Lung (tissue), 12 donors: ENCODE measurements around the gene PPARD. TPM values are rescaled to one million over a fixed set of nuclear protein-coding genes. Genes with fewer than 3 reads are reported as not detected.
A peak's percentile ranks its signal among the peaks of the same experiment; 100 is the strongest.

Experiments used
- ATAC-seq: fragments of 200-7000 bp; cut with Tn5 transposase; one replicate; pipeline ENCODE4 v1.9.1; 2020; ENCODE audit warnings: moderate number of reproducible peaks; ENCODE audit not compliant: insufficient read depth, low FRiP score
- DNase-seq, 3 donors: peaks; one replicate each; pipeline ENCODE4 v3.0.0-alpha.2; 2013 to 2017
- H3K27ac ChIP-seq, 2 donors: one replicate each; pipeline ENCODE4 v1.5.1; 2013; ENCODE audit warnings: mild to moderate bottlenecking in 2 of 2, moderate library complexity in 2 of 2, control low read depth in 1 of 2, inconsistent platforms in 1 of 2, low read depth in 1 of 2, low read length in 1 of 2
- H3K27me3 ChIP-seq, 3 donors: one replicate each; pipeline ENCODE4 v1.5.1; 2013; ENCODE audit warnings: low read length in 2 of 3; ENCODE audit not compliant: control insufficient read depth in 3 of 3, insufficient read depth in 3 of 3
- H3K36me3 ChIP-seq, 4 donors: one replicate each; pipeline ENCODE4 v1.5.1; 2013; ENCODE audit warnings: low read length in 4 of 4, mild to moderate bottlenecking in 1 of 4, moderate library complexity in 1 of 4; ENCODE audit not compliant: control insufficient read depth in 4 of 4, insufficient read depth in 4 of 4
- H3K4me1 ChIP-seq, 5 donors: one replicate each; pipeline ENCODE4 v1.5.1; 2013; ENCODE audit warnings: low read length in 5 of 5, mild to moderate bottlenecking in 2 of 5, moderate library complexity in 1 of 5; ENCODE audit not compliant: control insufficient read depth in 5 of 5, insufficient read depth in 5 of 5
- H3K4me3 ChIP-seq: one replicate; pipeline ENCODE4 v1.5.1; 2013; ENCODE audit warnings: mild to moderate bottlenecking, control low read depth, moderate library complexity
- H3K9ac ChIP-seq, 2 donors: one replicate each; pipeline ENCODE4 v1.5.1; 2013; ENCODE audit warnings: low read length in 2 of 2, control low read depth in 1 of 2; ENCODE audit not compliant: insufficient read depth in 1 of 2
- H3K9me3 ChIP-seq, 4 donors: one replicate each; pipeline ENCODE4 v1.5.1; 2013; ENCODE audit warnings: low read length in 3 of 4, mild to moderate bottlenecking in 1 of 4, moderate library complexity in 1 of 4; ENCODE audit not compliant: control insufficient read depth in 4 of 4, insufficient read depth in 3 of 4
- CTCF ChIP-seq: IDR thresholded peaks from 2 replicates; pipeline ENCODE4 v1.5.1; 2012; ENCODE audit warnings: mild to moderate bottlenecking; ENCODE audit errors: control extremely low read depth, extremely low read depth
- WGBS, 2 donors: extraction: QIAGEN DNeasy Blood & Tissue Kit; methylation state at CpG; one replicate each; pipeline ENCODE4 v1.1.7; 2013; 5-methylcytosine and 5-hydroxymethylcytosine counted together
- polyA plus RNA-seq, 2 donors: library from polyadenylated mRNA; stranded (reverse); fragments of 200-250 nt; gene quantifications; one replicate each; pipeline ENCODE4 v1.2.1, GENCODE V29; 2013
- total RNA-seq, 2 donors: library from RNA; depleted of rRNA in 1 of 2; stranded (reverse); fragments of >200 nt in 1 of 2; gene quantifications; one replicate each; pipeline ENCODE4 v1.2.1, GENCODE V29; 2014 to 2021
- donor health status: control.
- donor health status: control.
- donor health status: Bipolar disorder and iron deficiency.
- donor health status: healthy.
- donor health status: DM: yes; HTN: yes; CAD: no.

PPARD gene
- total and polyA plus RNA-seq, 4 donors, result 11.3 to 27.8 (median 24.5) TPM

DNA sequence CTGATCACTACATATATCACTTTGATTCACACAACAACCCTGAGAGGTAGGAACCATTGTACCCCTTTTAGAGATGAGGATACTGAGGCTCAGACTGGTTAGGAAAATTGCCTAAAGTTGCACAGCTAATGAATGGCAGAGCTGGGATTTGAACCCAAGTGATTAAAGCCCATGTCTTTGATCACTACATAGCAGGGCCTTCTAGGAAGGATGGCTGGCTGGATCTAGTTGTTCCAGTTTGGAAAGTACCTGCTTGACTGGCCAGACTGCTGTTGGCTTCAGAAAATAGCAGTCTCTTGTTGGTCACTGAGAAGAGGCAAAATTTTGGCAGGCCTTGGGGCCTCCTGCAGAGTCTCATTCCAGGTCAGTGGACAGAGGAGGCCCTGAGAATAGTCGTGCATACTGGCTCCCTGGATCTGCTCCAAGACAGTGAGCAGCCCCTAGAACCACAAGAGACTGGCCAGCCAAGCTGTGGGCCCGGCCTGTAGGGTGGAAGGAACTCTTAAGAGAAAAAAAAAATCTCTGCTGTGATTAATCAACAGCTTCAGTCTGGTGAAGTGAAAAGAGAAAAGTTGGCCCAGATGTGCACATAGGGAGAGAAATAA, 17.5 kb downstream of the PPARD start:
- DNase-seq (peak; percentile 49 to 57 (median 49)), ATAC-seq (peak; percentile 16)
- Histone ChIP-seq H3K27ac (peak overlapping the region in 1 of 2 donors; percentile 37), H3K4me3 (no peak overlapping the region), H3K9ac (no peak overlapping the region), H3K9me3 (no peaks in the 10 kb centered on the region), H3K4me1 (peaks cover 0 to 21% (median 7%) of the 10 kb centered on the region in 5 donors), H3K27me3 (no peaks in the 10 kb centered on the region), H3K36me3 (peaks cover 0 to 19% (median 9%) of the 10 kb centered on the region in 4 donors)
- WGBS, 2 donors, result 32 to 66% methylated on average over 2 of the region's 2 CpGs
- no peak for TF ChIP-seq CTCF

DNA sequence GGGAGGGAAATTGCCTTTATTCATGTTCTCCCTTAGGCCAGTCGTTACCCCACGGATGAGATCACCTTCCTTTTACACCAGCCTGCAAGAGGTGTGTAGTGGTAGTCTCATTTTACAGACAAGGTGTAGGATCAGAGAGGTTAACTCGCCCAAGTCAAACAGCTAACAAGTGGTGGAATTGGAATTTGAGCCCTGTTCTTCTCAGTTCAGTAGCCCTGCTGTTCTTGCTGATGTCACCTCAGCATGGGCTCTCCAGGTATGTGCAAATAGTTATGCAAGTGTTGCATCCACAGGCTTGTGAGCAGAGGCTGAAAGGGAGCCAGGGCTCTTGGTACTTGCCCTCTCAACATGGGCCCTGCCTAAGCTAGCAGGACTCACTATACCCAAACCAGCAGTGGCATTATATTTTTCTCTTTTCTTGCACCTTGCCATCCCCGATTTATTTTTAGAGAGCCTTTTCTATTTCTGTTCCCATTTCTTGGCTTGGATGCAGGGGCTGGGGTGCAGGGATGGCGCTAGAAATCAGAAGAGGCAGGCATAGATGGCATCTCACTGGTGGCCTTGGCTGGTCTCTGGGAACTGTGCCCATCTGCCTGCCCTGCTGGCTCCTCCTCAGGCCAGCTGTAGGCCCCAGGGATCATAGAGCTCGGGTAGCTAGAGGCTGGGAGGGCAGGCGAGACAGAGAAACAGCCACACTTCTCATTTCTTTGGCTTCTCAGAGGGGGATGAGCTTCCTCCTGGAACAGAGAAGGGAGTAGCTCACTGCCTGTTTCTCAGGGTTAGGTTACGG, 18.2 kb downstream of the PPARD start:
- DNase-seq, result peak in 1 of 3 donors; percentile 42

DNA sequence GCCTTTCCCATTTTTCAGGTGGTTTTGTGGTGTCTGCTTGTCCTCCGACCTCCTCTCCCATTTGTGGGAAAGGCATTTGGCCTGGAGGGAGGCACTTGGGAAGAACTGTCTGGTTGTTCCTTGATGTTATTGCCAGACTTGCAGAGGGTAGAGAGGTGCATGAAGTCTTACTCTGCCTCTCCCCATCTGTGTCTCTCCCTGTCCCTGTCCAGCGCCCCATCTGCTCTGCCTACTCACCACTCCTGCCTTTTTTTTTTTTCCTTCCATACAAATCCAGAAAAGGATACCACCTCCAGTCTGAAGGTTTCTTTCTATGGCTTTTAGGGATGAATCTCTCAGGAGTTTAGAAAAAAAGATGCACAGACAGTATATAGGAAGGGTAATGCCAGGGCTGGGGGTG, 19.8 kb downstream of the PPARD start:
- peaks cover 0 to 8% (median 2%) of the 10 kb centered on the region in 4 donors for H3K36me3 ChIP-seq
- no peaks in the 10 kb centered on the region for H3K9me3 ChIP-seq
- no peaks in the 10 kb centered on the region for H3K27me3 ChIP-seq
- no peak for TF ChIP-seq CTCF
- H3K27ac ChIP-seq, result peak overlapping the region in 1 of 2 donors; percentile 1
- H3K9ac ChIP-seq, result no peak overlapping the region
- peaks cover 0 to 24% (median 7%) of the 10 kb centered on the region in 5 donors for H3K4me1 ChIP-seq
- no peak overlapping the region for H3K4me3 ChIP-seq
- WGBS, 2 donors, result 96 to 98% methylated on average over 2 of the region's 2 CpGs
- ATAC-seq (no peak), DNase-seq (no peak)

More for the DNA sequence above, 18.2 kb downstream of the PPARD start:
- Histone ChIP-seq H3K27ac (peak overlapping the region in 1 of 2 donors; percentile 74), H3K4me1 (peaks cover 0 to 21% (median 7%) of the 10 kb centered on the region in 5 donors), H3K9me3 (no peaks in the 10 kb centered on the region), H3K9ac (no peak overlapping the region), H3K4me3 (no peak overlapping the region), H3K27me3 (no peaks in the 10 kb centered on the region), H3K36me3 (peaks cover 0 to 14% (median 8%) of the 10 kb centered on the region in 4 donors)
- WGBS, 2 donors, result 63 to 76% methylated on average over 8 of the region's 8 CpGs
- TF ChIP-seq CTCF, result no peak
- peak; percentile 60 for ATAC-seq
